RWPE1 (cell line): ENCODE data around the gene RNASE7.

Source experiments
- CTCF ChIA-PET: fragments of 350-600 bp; sonication (Branson Sonifier 250); formaldehyde crosslinking; extraction: SDS; loops from one replicate; lab custom pipeline; 2021; lab: Yijun Ruan, JAX
- POLR2A ChIA-PET: fragments of 400-600 bp; formaldehyde crosslinking; extraction: SDS; loops from one replicate; lab custom pipeline; 2020; ENCODE audit warnings: antibody characterized with exemption; ENCODE audit not compliant: low non-redundant PET; lab: Yijun Ruan, JAX
- DNase-seq: peaks from one replicate; pipeline ENCODE4 v3.0.0; 2012; ENCODE audit warnings: low spot score
- H3K27ac ChIP-seq: fragments of 450-650 bp; 2 replicates; pipeline ENCODE4 v1.5.1; 2017
- CTCF ChIP-seq: fragments of 450-650 bp; conservative IDR thresholded peaks from 2 replicates; pipeline ENCODE4 v1.5.1; 2017; ENCODE audit warnings: low read depth, mild to moderate bottlenecking

Gene RNASE7

GRCh38 chr14:21072031-21072473 lies 29.9 kb downstream of the RNASE7 start:
- ChIA-PET CTCF (interaction anchor here (0.6 to 3.0 kb wide), 6 partner anchors 11 to 552 kb away, joined by 3 to 31 read pairs (median 4); no protein-coding TSS in a partner anchor), POLR2A (no interaction called here)
- no peak for DNase-seq
- H3K27ac ChIP-seq = peak overlapping the region; percentile 83
- no peak for TF ChIP-seq CTCF

- H3K27ac ChIP-seq = no peak overlapping the region
- TF ChIP-seq CTCF = no peak
- POLR2A ChIA-PET = no interaction called here
- CTCF ChIA-PET = interaction anchor here (0.6 to 3.0 kb wide), 4 partner anchors 20 to 102 kb away, joined by 3 to 21 read pairs (median 4); no protein-coding TSS in a partner anchor
- DNase-seq = no peak
These were observed 30.7 kb downstream of the RNASE7 start for GRCh38 chr14:21072781-21073339.

GRCh38 chr14:21073921-21074320 lies 31.8 kb downstream of the RNASE7 start:
- no peak overlapping the region for H3K27ac ChIP-seq
- ChIA-PET POLR2A (interaction anchor here (0.6 kb wide), 1 partner anchor 20 kb away, joined by 5 read pairs; no protein-coding TSS in a partner anchor), CTCF (interaction anchor here (0.6 to 1.8 kb wide), 5 partner anchors 16 to 93 kb away, joined by 3 to 5 read pairs (median 4); no protein-coding TSS in a partner anchor)
- TF ChIP-seq CTCF = no peak
- DNase-seq = no peak

- POLR2A ChIA-PET = no interaction called here
- DNase-seq = no peak
- TF ChIP-seq CTCF = no peak
- H3K27ac ChIP-seq = no peak overlapping the region
- CTCF ChIA-PET = interaction anchor here (0.7 to 1.8 kb wide), 7 partner anchors 11 to 60 kb away, joined by 3 to 6 read pairs (median 3); no protein-coding TSS in a partner anchor
These were observed 32.5 kb downstream of the RNASE7 start for GRCh38 chr14:21074398-21075272.

GRCh38 chr14:21075719-21076437 lies 33.7 kb downstream of the RNASE7 start:
- H3K27ac ChIP-seq = no peak overlapping the region
- DNase-seq = no peak
- no peak for TF ChIP-seq CTCF
- POLR2A ChIA-PET = no interaction called here
- CTCF ChIA-PET = interaction anchor here (1.0 to 1.8 kb wide), 3 partner anchors 14 to 29 kb away, joined by 3 to 6 read pairs (median 4); no protein-coding TSS in a partner anchor

GRCh38 chr14:21077672-21078071 lies 35.5 kb downstream of the RNASE7 start:
- TF ChIP-seq CTCF = no peak
- DNase-seq = no peak
- CTCF ChIA-PET = interaction anchor here (0.9 to 1.5 kb wide), 2 partner anchors 10 to 15 kb away, joined by 4 to 10 read pairs; no protein-coding TSS in a partner anchor
- POLR2A ChIA-PET = no interaction called here
- no peak overlapping the region for H3K27ac ChIP-seq
